Activated naive CD8-positive, alpha-beta T cell treated with anti-CD3 and anti-CD28 coated beads, Interleukin-2, amount 10 ng/mL, durations not matched to agents 7 days and 5 days (primary cell): ENCODE data around the gene ZPBP2. TPM values are rescaled to one million over a fixed set of nuclear protein-coding genes. Genes with fewer than 3 reads are reported as not detected.
"Not testable (repeated sequence)": the region's sequence is repeated elsewhere in the genome, so short reads cannot be mapped to it uniquely, and the experiment has no call there.

ENCODE experiments used
- ATAC-seq: fragments of 150-1000 bp; cut with Tn5 transposase; one replicate; pipeline ENCODE4 v1.10.0; 2021; ENCODE audit warnings: low read depth, moderate library complexity
- POLR2A ChIA-PET: fragments of 350-600 bp; sonication (Branson Sonifier 250); formaldehyde crosslinking; loops from one replicate; lab custom pipeline; 2021; ENCODE audit warnings: antibody characterized with exemption; lab: Charles Lee
- DNase-seq: peaks from one replicate; pipeline ENCODE4 v3.0.0; 2021
- H3K27ac Mint-ChIP-seq: one replicate; pipeline ENCODE4 v1.8.0; 2022; ENCODE audit warnings: mild to moderate bottlenecking, mixed read lengths
- H3K27me3 Mint-ChIP-seq: one replicate; pipeline ENCODE4 v1.8.0; 2022; ENCODE audit warnings: mild to moderate bottlenecking, moderate library complexity, mixed read lengths
- H3K36me3 Mint-ChIP-seq: one replicate; pipeline ENCODE4 v1.8.0; 2021; ENCODE audit warnings: mild to moderate bottlenecking, mixed read lengths
- H3K4me1 Mint-ChIP-seq: one replicate; pipeline ENCODE4 v1.8.0; 2021; ENCODE audit warnings: mixed read lengths
- H3K4me3 Mint-ChIP-seq: one replicate; pipeline ENCODE4 v1.8.0; 2022; ENCODE audit warnings: mild to moderate bottlenecking, moderate library complexity, mixed read lengths
- H3K9me3 Mint-ChIP-seq: one replicate; pipeline ENCODE4 v1.8.0; 2021; ENCODE audit warnings: mixed read lengths
- total RNA-seq, 2 experiments: library from RNA; stranded (reverse); gene quantifications; one replicate each; pipeline ENCODE4 v1.2.3, GENCODE V29; 2021

Gene ZPBP2
- total RNA-seq, 2 experiments from 2014 or later, result 0.14 TPM; not detected in 1

DNA sequence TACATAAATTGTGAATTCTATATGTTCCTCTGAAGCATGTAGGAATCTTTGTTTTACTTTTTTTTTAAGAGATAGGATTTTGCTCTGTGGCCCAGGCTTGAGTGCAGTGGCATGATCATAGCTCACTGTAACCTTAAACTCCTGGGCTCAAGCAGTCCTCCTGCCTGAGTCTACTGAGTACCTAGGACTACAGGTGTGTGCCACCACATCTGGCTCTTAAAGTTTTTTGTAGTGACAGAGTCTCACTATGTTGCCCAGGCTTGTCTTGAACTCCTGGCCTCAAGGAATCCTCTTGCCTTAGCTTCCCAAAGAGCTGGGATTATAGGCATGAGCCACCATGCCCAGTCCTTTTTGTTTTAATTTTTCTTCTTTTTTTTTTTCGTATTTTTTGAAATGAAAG is 29.2 kb upstream of the ZPBP2 start:
- POLR2A ChIA-PET, result no interaction called here
- DNase-seq (no peak), ATAC-seq (no peak)
- Mint-ChIP-seq H3K27me3 (no peaks in the 10 kb centered on the region), H3K36me3 (peaks cover 56% of the 10 kb centered on the region), H3K9me3 (peaks cover 22% of the 10 kb centered on the region), H3K4me1 (peaks cover 19% of the 10 kb centered on the region), H3K4me3 (no peak overlapping the region), H3K27ac (no peak overlapping the region)

DNA sequence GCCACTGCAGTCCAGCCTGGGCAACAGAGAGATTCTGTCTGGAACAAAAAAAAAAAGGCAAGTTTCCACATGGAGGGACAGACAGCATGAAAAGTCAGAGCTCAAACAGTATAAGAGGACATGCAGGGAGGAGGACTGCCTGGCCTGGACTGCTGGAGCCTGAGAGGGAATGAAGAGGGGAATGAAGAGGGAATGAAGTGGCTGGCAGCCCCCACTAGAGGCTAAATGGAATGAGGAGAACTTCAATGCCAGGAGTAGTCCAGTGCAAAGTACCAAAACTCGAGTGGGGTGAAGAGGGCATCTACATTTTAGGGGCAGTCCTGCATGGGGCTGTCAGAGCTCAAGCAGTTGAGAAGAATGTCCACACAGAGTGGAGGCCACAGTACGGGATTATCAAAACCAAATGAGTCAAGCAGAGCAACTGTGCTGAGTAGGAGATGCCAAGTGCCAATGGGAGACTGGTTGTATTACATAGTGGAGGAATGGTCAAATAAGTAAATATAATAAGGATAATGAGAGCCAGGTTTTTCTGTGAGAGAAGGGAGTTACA is 26.8 kb upstream of the ZPBP2 start:
- Mint-ChIP-seq H3K9me3 (peaks cover 14% of the 10 kb centered on the region), H3K36me3 (peaks cover 39% of the 10 kb centered on the region), H3K27me3 (no peaks in the 10 kb centered on the region), H3K4me3 (no peak overlapping the region), H3K4me1 (peaks cover 29% of the 10 kb centered on the region), H3K27ac (no peak overlapping the region)
- POLR2A ChIA-PET, result no interaction called here
- ATAC-seq (no peak), DNase-seq (no peak)

GRCh38 chr17:39845052-39845846 is 22.8 kb upstream of the ZPBP2 start:
- peaks cover 50% of the 10 kb centered on the region for H3K4me1 Mint-ChIP-seq
- H3K27ac Mint-ChIP-seq, result no peak overlapping the region

GRCh38 chr17:39846205-39846604 is 21.8 kb upstream of the ZPBP2 start:
- Mint-ChIP-seq H3K4me1 (peaks cover 49% of the 10 kb centered on the region), H3K27ac (peak overlapping the region; percentile 5), H3K9me3 (no peaks in the 10 kb centered on the region), H3K36me3 (peaks cover 5% of the 10 kb centered on the region), H3K27me3 (no peaks in the 10 kb centered on the region), H3K4me3 (no peak overlapping the region)
- DNase-seq (no peak), ATAC-seq (no peak)
- POLR2A ChIA-PET, result interaction anchor here (0.6 to 1.0 kb wide), 3 partner anchors 45 to 250 kb away, joined by 3 to 6 read pairs (median 5); no protein-coding TSS in a partner anchor

More at GRCh38 chr17:39845052-39845846, 22.8 kb upstream of the ZPBP2 start:
- no peaks in the 10 kb centered on the region for H3K27me3 Mint-ChIP-seq
- POLR2A ChIA-PET, result no interaction called here
- DNase-seq (no peak), ATAC-seq (no peak)
- peaks cover 9% of the 10 kb centered on the region for H3K36me3 Mint-ChIP-seq
- H3K4me3 Mint-ChIP-seq, result no peak overlapping the region
- H3K9me3 Mint-ChIP-seq, result peaks cover 1% of the 10 kb centered on the region

- no peak for DNase-seq
- peak; percentile 53 for ATAC-seq
- Mint-ChIP-seq H3K27ac (peak overlapping the region; percentile 77), H3K36me3 (peaks cover 6% of the 10 kb centered on the region), H3K4me1 (peaks cover 50% of the 10 kb centered on the region), H3K27me3 (no peaks in the 10 kb centered on the region), H3K9me3 (no peaks in the 10 kb centered on the region), H3K4me3 (peak overlapping the region; percentile 53)
- POLR2A ChIA-PET, result interaction anchor here (0.5 to 0.8 kb wide), 3 partner anchors 11 to 35 kb away, joined by 3 to 5 read pairs (median 3); no protein-coding TSS in a partner anchor
Measured at GRCh38 chr17:39848600-39848999, 19.4 kb upstream of the ZPBP2 start.

DNA sequence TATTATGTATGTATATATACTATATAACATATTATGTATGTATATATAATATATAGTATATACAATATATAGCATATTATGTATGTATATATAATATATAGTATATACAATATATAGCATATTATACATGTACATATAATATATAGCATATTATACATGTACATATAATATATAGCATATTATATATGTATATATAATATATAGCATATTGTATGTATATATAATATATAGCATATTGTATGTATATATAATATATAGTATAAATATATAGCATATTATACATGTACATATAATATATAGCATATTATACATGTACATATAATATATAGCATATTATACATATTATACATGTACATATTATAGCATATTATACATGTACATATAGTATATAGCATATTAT is 17.8 kb upstream of the ZPBP2 start:
- DNase-seq, H3K27ac Mint-ChIP-seq, ATAC-seq, H3K4me3 Mint-ChIP-seq, H3K27me3 Mint-ChIP-seq, H3K9me3 Mint-ChIP-seq, POLR2A ChIA-PET: not testable (repeated sequence)
- peaks cover 49% of the 10 kb centered on the region for H3K4me1 Mint-ChIP-seq
- peaks cover 17% of the 10 kb centered on the region for H3K36me3 Mint-ChIP-seq

GRCh38 chr17:39852239-39852638 is 15.8 kb upstream of the ZPBP2 start:
- DNase-seq (no peak), ATAC-seq (peak; percentile 33)
- peaks cover 44% of the 10 kb centered on the region for H3K4me1 Mint-ChIP-seq
- peak overlapping the region; percentile 76 for H3K27ac Mint-ChIP-seq
- POLR2A ChIA-PET, result interaction anchor here (0.6 to 2.1 kb wide), 4 partner anchors 13 to 122 kb away, joined by 3 to 5 read pairs (median 3); partner anchors contain the start of gene MIEN1
- no peaks in the 10 kb centered on the region for H3K9me3 Mint-ChIP-seq
- H3K27me3 Mint-ChIP-seq, result no peaks in the 10 kb centered on the region
- peak overlapping the region; percentile 60 for H3K4me3 Mint-ChIP-seq
- peaks cover 19% of the 10 kb centered on the region for H3K36me3 Mint-ChIP-seq

DNA sequence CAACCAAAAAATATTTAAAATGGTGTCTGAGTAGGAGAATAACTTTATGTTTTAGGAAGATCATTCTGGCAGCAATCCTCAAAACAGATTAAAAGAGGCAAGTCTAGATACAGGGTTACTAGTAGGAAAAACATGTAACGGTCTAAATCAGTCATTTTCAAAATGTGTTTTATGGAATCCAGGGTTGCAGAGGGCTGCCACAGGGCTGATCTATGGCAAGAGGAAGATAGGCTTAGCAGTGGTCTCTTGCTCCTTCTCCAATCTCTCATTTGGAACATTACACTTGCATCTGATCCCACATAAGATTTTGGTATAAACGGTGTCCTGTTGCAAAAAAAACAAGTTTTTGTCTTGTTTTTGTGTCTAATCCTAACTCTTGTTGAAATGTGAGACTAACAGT is 13.1 kb upstream of the ZPBP2 start:
- Mint-ChIP-seq H3K4me1 (peaks cover 36% of the 10 kb centered on the region), H3K9me3 (no peaks in the 10 kb centered on the region), H3K36me3 (peaks cover 28% of the 10 kb centered on the region), H3K27ac (no peak overlapping the region), H3K4me3 (no peak overlapping the region), H3K27me3 (no peaks in the 10 kb centered on the region)
- ATAC-seq, result no peak
- no peak for DNase-seq
- POLR2A ChIA-PET, result no interaction called here

DNA sequence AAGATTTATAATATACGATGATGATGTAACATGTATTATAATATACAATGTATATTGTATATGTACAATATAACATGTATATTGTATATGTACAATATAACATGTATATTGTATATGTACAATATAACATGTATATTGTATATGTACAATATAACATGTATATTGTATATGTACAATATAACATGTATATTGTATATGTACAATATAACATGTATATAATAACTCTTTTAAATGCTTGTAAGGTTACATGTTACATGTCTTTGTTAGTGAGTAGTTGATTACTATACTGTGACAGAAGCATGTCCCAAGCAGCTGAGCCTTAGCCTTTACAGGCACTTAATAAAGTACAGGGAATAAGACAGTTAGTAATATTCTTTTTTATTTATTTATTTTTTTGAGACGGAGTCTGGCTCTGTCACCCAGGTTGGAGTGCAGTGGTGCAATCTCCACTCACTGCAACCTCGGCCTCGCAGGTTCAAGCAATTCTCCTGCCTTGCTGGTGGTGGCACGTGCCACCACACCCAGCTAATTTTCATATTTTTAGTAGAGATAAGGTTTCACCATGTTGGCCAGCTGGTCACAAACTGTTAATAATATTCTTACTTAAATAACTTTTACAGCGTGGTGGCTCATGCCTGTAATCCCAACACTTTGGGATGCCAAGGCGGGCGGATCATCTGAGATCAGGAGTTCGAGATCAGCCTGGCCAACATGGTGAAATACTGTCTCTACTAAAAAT is 11.9 kb upstream of the ZPBP2 start:
- POLR2A ChIA-PET, result not testable (repeated sequence)

DNA sequence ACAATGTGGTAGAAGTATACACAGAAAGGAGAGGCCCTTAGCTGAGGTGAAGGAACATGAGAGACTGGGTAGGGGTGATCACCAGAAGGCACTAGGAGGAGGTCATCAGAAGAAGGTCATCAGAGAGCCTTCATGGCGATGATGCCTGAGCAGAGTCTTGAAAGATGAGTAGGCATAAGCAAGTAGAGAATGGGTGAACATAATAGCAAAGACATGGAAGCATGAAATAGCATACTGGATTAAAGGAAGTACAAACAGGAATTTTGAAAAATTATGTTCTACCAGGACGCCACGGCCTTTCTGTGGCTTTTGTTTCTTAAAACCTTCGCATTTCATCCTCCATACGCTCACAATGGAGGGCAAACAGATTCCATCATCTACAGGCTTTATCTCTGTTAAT is 6.8 kb upstream of the ZPBP2 start:
- peak; percentile 37 for ATAC-seq
- POLR2A ChIA-PET, result interaction anchor here (0.6 to 2.1 kb wide), 11 partner anchors 17 to 239 kb away, joined by 3 to 6 read pairs (median 5); partner anchors contain the start of gene PSMD3
- Mint-ChIP-seq H3K27ac (peak overlapping the region; percentile 96), H3K4me3 (peak overlapping the region; percentile 87), H3K9me3 (no peaks in the 10 kb centered on the region), H3K4me1 (peaks cover 44% of the 10 kb centered on the region), H3K27me3 (no peaks in the 10 kb centered on the region), H3K36me3 (peaks cover 10% of the 10 kb centered on the region)
- DNase-seq, result no peak

More for the DNA sequence above, 11.9 kb upstream of the ZPBP2 start:
- ATAC-seq, H3K9me3 Mint-ChIP-seq, DNase-seq, H3K27ac Mint-ChIP-seq, H3K27me3 Mint-ChIP-seq, H3K4me3 Mint-ChIP-seq: not testable (repeated sequence)
- peaks cover 26% of the 10 kb centered on the region for H3K36me3 Mint-ChIP-seq
- H3K4me1 Mint-ChIP-seq, result peaks cover 43% of the 10 kb centered on the region

- no peaks in the 10 kb centered on the region for H3K9me3 Mint-ChIP-seq
- peak overlapping the region; percentile 91 for H3K4me3 Mint-ChIP-seq
- peak overlapping the region; percentile 92 for H3K27ac Mint-ChIP-seq
- no peak for DNase-seq
- ATAC-seq, result no peak
- no peaks in the 10 kb centered on the region for H3K27me3 Mint-ChIP-seq
- POLR2A ChIA-PET, result interaction anchor here (0.9 to 2.3 kb wide), 5 partner anchors 44 to 133 kb away, joined by 3 to 10 read pairs (median 4); partner anchors contain the start of genes MIEN1 and PSMD3
- peaks cover 51% of the 10 kb centered on the region for H3K4me1 Mint-ChIP-seq
- peaks cover 9% of the 10 kb centered on the region for H3K36me3 Mint-ChIP-seq
Measured at GRCh38 chr17:39863244-39863917, 4.6 kb upstream of the ZPBP2 start.

DNA sequence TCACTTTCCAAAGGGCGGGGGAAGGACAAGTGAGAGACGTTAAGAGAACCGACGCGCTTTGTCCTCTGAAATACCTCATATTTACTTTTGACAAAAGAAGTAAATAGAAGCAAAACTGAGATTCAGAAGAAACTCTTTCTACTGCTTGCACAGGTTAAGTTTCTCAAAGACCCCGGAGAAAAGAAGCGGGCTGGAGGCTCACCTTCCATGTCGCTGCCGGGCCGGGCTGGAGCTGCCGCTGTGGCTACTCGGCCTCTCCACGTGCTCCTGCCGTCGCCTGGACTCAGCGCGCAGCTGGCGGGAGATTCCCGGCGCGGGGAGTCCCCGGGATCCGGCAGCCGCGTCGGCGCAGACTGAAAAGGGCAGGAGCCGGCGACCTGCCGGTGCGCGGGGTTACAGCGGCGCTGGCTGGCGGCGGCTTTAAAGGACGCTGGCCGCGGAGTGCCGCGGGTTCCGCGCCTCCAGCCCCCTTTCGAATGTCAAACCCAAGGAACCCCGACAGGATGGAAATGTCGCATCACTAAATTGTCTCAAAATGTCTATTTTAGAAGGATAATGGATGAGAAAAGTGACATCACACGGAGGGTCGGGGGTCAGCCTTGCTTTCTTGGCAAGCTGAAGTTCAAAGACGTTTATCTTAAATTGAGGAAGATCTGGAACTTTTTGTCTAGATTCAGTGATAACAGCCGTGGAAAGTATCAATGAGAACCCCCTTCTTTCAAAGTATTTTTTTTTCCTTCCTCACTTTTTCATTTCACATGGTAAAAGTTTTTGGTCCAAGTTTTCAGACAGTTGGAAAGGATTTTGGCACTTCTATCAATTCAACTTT is 3.9 kb upstream of the ZPBP2 start, which contains the start of gene IKZF3:
Gene IKZF3 (minus strand): TSS at position 395 of the 829 bp plus-strand sequence. CDS start 186 bp downstream, at position 209.
- peak within 1 kb of the TSS; percentile 91 for H3K4me3 Mint-ChIP-seq
- no peaks in the 10 kb centered on the region for H3K27me3 Mint-ChIP-seq
- peaks cover 8% of the 10 kb centered on the region for H3K36me3 Mint-ChIP-seq
- H3K4me1 Mint-ChIP-seq, result peaks cover 49% of the 10 kb centered on the region
- H3K9me3 Mint-ChIP-seq, result no peaks in the 10 kb centered on the region
- peak within 1 kb of the TSS; percentile 92 for H3K27ac Mint-ChIP-seq
- ATAC-seq (peak; percentile 77), DNase-seq (peak; percentile 82)
- POLR2A ChIA-PET, result interaction anchor here (0.9 to 2.3 kb wide), 7 partner anchors 45 to 134 kb away, joined by 3 to 10 read pairs (median 4); partner anchors contain the start of genes MIEN1 and PSMD3
